CD4-positive, alpha-beta T cell treated with Interleukin-6 for 4 hours (primary cell): ENCODE data around the gene AUTS2.

Experiments used
- DNase-seq: peaks from one replicate; pipeline ENCODE4 v3.0.0-alpha.2; 2020; ENCODE audit warnings: mixed read lengths

The AUTS2 gene

DNA sequence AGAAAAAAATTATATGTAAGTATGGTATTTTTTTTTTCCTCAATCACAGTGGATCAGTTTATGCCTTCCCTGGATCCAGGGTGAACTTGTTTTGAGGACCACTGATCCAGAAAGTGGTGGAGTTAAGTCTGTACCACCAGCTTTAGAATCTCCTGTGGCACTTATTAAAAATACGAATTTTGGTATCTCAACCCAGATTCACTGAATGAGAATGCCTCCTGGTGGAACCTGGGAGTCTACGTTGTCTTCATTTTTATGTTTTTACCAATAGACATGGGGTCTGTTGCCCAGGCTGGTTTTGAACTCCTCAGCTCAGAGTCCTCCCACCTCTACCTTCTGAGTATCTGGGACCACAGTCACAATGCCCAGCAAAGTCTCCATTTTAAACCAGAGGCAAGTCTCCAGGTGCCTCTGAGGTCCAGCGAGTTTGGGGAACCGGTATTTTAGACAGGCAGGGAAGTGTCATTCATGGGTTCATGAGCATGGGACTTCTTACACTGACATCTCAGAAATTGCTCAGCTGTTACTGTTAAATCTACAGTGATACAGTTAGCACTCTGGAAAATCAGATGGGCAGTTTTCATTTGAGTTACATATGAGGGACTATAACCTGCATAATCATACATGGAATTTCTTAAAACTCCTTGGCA is 200.9 kb downstream of the AUTS2 start:
- no peak for DNase-seq

DNA sequence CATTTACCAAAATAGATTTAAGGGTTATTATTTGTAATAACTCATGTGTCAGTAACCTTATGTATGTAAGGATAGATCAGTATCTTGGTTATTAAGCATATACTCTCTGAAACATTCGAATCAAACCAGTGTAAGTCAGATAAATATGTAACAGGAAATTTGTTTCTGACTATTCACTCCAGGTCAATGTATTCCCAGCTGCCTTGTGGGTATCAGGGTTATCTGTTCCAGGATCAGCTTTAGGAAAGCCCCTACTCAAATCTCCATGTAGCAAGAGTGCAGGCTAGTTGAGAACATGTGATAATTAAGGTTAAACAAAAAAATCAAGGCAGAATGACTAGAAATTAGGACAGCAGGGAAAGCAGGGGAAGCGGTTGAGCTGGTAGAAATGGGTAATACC is 201.7 kb downstream of the AUTS2 start:
- DNase-seq: no peak

DNA sequence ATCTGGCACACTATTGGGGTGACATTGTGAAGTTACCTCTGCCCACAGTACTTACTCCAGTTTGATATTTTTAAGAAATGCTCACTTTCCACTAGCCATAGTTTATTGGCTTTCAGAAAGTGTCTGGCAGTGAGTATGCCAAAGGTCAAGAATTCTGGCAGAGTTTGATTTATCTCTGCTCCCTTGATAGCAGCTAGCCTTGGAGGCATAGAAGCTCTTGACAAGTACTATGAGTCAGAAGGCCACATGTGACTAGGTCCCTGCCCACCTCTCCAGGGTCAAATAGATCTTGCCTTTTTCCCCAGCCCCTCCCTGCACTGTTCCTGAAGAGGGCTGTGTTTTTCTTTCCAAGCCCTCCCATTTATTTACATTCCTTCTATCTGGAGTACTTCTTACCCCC is 202.2 kb downstream of the AUTS2 start:
- DNase-seq: no peak

DNA sequence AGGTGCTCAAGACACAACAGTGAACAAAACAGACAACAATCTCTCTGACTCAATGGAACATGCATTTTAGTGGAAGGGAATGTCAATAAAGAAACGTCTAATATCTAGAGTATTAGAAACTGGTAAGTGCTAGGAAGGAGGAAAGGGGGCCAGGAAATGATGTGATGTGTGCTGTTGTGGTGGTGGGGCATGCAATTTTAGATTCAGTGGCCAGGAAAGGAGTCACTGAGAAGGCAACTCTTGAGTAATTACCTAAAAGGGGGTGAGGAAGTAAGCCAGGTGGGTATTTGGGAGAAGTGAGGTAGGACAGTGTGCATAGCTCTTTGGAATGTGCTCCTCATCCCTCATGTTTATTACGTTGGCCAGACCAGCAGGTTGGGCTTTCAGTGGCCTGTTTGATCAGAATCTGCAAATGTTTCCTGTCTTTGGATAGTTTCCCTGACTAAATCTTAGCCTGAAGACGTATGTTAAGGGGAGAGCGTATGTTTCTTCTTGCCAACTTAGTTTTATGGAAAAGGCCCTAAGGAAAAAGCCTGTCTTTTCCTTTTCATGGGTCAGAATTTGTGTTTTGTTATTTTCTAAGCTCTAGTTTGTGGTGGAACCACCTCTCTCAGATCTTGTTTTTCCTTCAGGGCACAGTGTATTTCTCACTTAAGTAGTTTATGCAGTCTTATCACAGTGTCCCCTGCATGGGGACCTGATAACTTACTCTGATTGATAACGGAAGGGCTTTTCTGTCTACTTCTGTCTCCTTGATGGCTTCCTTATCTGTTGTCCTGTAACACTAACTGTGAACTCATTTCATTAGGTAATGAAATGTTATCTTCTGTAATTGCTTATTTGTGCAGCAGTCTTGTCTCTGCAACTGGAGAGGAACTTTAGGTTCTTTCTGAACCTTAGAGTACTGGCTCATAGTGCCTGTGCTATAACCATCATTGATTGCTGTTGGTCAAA is 203.7 kb downstream of the AUTS2 start:
- no peak for DNase-seq

DNA sequence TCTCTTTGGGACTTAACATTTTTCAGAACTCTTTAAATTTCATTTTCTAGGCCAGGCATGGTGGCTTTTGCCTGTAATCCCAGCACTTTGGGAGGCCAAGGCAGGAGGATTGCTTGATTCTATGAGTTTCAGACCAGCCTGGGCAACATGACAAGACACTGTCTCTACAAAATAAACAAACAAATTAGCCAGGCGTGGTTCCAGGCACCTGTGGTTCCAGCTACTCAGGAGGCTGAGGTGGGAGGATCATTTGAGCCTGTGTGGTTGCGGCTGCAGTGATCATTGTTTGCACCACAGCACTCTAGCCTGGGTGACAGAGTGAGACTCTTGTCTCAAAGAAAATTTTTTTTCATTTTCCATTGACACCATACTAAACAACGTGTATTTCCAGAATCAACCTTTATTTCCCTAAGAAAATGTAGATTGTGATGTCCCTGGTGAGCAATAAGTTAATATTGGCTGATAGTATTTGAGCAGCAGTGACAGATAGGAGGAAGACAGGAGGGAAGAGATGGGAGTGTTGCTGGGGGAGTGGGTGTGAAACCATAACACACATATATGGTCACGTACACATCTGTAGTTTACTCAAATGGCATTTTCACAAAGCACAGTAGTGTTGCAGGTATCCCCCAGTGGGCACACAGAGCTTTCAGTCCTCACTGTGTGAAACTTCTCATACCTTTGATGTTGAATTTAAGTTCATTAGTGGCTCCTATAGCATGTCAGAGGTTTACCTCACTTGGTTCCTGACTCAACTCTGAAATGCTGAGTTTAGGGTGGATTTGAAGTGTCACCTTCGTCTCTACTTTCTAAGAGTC is 205.6 kb downstream of the AUTS2 start:
- no peak for DNase-seq

DNA sequence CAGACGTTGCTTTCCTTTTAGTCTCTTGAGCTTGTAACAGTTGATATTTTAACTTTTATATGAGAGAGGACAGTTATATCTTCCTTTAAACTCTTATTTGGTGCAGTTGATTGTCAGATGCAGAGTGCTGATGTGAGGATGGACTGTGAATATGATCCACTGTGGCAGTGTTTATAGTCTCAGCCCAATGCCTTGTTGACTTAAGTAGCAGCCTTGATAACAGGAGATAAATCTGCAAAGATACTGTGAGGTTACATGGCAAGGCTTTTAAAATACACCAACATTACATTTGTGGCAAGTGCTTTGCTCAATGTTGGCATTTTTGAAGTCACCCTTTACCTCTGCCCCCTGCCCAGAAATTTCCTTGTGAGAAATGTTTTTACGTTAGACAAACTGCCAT is 206.7 kb downstream of the AUTS2 start:
- no peak for DNase-seq

DNA sequence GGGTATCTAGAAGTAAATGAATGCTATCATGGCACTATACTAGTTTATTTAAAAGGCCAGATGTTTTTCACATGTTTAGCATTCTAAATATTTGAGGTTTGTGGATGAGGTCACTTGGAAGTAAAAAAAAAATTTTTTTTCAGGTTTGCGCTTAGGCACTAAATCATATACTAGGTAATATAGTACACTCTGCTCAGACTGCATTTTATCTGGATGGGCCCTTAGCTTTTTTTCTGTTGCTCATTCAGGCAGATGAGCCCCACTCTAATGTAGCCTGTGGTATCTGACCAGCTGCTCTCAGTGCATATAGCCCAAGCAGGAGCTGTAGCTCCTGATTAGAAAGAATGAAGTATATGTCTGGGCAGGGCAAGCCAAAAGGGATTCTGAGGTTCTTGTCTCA is 210.1 kb downstream of the AUTS2 start:
- DNase-seq: no peak

DNA sequence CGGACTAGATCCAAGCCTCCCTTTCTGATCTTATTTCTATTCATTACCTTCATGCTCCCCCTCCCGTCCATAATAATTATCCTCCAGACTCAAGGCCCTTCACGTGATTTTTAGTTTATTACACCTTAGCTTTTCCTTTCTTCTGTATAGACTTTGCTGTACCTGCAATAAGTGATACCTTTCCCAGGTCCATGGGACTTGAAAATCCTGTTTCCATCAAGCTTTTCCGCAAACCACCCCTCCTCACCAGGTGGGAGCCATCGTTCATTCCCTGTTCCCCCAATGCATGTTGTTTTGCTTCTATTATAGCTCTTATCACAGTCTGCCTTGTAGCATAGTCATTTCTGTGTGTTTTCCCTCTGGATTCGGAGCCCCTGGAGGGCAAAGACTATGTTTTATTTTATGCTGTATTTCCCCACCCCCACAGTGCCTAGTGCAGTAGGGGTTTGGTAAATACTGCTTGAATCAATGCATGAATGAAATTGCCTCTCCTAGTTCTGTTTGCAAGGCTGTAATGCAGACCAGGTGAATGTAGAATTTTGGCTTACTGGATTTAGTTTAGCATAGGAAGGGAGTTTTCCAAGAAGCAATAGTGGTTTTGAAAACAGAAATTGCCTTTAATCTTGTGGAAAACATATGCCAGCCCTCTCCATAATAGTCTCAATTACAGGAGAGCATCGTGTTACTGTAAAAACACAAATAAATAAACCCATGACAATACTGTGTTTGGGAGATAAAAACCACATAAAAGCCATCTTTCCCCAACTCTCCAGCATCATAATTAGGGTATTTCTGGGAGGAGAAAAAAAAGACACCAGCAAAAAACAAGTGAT is 213.4 kb downstream of the AUTS2 start:
- no peak for DNase-seq

DNA sequence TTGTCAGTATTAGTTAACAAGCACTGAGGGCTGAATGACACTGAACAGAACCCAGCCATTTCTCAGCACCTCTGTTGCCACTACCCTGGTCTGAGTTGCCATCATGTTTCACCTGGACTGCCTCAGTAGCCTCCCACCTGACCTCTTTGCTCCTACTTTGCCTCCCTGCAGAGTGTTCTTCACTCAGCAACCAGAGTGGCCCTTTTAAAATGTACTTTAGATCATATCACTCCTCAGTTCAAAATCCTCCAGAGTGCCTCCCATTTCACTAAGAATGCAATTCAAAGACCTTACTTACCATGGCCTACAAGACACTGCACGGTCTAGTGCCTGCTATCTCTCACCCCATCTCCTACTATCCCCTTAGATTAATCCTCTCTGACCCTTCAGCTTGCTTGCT is 214.5 kb downstream of the AUTS2 start:
- no peak for DNase-seq

DNA sequence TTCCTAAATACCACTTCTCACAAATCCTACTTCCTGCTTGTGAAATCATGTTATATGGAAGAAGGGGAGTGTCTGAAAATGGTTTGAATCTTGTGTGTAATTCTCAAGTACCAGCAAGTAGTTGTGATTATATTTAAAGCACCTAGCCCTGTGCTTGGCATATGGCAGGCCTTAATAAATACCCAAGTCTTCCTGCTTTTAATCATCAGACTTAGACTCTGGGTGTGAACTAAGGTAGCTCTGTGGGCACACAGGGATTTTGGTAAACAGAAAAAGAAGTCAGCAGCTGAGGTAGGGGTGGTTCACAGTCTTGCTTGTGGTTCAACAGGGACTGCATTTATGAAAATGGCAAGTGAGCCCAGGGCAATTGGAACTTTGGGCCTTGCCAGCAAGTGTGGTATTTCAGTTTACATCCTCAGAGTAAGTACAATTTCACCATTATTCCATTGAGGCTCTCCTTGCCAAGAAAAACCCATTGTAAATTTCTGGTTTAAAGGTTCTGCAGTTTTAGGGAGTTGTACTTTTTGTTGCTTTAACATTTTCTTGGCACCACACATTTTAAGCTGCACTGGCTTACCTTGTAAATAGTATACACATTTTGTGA is 215.5 kb downstream of the AUTS2 start:
- DNase-seq: no peak

DNA sequence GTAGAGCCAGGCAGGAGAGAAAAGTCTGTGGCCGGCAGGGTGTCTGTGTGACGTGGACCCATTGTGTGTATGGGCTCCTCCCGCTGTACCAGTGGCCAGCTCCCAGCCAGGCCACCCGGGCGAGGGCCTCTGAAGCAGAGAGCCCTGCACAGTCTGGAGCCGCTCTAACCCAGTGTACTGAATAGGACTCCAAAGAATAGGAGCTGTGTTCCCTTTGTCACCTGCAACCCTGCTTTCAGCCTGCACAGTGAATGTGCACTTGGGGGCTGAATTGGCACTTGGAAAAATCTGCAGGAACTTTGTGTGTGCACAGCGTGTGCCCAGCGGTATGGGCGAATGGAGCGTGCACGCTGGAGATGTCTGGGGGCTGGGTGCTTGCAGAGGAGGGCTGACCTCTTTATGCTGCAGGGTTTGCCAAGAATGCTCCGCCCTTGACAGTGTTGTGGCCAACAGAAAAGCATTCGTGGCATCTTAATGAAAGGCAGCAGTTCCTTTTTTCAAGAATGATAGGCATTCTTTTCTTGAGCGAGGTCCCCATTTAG is 216.2 kb downstream of the AUTS2 start:
- DNase-seq: no peak

DNA sequence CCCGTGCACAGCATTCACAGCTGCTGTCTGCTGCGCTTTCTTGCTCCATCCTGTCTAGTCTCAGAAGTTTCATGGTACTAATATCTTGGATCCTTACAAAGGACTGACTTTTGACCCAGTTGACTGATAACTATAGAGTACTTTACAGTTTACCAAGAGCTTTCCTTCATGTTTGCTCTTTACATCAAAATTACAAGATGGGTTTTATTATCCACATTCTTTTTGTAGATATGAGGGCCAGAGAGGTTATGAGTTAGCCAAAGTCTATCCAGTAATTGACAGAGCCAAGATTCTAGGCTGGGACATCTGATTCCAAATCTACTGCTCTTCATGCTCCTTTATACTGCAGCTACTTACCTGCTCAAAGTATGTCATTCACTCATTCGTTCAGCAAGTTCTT is 218.2 kb downstream of the AUTS2 start:
- no peak for DNase-seq

DNA sequence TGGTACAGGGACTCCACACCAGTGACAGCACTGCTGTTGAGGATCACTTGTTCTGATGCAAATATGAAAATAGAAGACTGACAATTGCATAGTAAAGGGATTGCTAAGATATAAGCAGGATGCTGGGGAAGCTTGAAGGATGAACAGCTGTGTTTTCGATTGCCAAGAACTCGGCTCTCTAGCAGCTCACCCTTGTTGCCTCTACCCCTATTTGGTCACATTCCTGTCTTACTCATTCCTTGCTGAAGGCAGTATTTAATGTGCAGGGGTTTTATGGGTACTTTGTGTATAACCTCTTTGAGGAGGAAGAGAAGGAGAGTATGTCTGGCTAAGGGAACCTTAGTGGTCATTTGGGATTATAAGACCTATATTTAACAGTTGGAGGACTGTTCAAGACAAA is 218.8 kb downstream of the AUTS2 start:
- no peak for DNase-seq

DNA sequence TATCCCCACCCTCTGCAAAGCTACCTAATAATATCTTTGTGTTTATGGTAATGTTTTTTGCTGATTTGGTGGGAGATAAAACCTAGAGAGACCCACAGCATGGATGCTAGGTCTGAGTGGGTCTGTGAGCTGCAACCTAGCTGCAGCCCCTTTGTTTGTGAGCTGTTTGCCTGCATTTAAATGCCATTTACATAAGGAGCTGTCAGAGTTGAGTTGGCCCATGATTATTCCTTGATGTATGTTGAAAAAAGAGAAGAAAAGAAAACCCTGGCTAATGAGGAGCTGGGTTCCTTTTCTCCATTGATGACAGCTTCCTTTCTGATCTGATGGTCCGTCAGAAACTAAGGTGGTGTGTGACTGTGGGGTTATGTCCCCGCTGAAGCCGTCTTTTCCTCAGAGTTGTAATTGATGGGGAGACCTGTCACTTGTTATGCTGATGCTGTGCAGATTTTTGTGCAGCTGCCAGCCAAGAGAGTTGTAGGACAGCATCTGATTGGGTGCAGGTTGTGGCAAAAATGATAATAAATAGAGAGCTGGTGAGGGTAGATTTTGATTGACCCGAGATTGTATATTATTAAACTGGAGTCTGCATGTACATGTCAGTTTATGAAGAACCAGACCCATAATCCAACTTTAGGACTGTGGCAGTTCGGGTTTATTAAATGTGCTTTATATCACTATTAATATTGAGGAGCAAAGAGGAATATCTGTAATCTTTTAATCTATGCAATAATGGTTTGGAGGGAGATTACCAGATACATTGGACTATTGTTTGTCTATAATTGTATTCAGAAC is 219.8 kb downstream of the AUTS2 start:
- DNase-seq: no peak

DNA sequence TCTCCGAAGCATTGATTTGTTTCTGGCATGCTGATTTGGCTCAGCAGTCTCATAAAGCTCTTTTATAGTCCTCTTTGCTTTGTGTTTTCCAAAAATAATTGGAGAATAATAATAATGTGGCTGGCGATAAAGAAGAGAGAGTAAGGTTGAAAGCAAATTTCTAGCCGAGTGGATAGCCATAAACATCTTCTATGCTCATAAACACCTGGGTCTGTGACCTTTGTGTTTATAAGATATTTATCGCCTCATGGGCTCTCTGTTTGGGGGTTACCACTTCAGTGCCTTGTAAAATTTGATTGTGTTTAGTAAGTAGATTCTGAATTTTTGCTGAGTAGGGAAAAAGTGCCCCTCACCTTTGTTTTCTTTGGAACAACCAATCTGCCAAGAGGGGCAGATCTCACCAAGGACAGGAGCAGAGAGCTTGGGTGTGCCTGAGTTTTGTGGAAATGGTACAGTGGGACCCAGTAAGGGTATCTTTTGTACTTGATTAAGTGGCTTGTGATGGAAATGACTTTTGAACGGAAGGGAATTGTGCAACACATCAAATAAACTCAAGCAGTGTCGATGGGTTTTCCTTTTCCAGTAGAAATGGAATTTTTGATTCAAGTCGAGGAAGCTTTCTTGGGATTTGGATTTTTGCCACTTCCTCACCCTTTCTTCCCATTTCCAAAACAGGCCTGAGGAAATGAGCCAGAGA is 220.5 kb downstream of the AUTS2 start:
- DNase-seq: no peak

DNA sequence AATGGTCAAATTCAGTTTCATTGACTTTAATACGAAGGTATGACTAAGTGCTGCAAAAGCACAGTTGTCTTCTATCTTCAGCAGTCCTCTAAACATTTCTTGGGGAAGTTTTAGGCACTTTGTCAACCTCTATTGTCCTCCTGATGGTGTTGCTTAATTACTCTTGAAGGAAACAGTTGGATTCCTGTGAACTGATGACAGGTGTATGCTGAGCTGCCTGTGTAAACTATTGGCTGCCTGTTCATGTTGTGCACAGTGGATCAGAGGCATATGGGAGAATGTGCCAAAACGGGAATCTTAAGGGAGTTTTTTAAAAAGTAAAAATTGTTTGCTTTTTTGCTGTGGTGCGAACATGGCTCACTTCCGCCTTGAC is 221.0 kb downstream of the AUTS2 start:
- DNase-seq: no peak

DNA sequence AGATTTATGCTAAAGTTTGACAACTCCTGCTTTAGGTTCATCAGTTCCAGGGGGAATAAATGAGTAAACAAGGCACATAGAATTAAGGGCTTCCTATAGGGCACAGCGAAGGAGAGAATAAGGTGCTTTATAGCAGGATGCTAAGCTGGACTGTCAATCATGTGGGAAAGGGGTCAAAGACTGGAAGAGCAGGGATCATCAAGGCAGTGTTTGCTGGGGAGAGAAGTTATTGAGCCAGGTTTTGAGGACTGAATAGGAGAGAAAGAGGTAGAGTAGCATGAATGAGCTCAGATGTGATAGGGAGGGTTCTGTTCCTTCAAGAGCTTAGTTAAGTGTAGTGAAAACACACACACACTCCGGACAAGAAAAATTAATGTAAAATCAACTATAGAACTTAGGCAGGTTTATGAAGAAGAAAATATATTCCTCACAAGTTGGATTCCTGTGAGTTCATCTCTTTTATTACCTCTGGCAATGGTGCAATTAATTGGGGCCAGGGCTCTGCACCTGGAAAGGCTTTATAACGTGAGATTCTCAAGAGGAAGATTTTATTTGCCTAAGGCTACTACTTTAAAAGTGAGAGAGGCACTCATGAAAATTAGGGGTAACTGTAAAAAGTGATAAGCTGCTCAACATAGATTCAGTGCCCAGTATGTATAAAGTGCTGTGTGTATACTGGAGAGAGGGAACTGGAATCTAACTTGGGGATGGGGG is 222.4 kb downstream of the AUTS2 start:
- DNase-seq: no peak

DNA sequence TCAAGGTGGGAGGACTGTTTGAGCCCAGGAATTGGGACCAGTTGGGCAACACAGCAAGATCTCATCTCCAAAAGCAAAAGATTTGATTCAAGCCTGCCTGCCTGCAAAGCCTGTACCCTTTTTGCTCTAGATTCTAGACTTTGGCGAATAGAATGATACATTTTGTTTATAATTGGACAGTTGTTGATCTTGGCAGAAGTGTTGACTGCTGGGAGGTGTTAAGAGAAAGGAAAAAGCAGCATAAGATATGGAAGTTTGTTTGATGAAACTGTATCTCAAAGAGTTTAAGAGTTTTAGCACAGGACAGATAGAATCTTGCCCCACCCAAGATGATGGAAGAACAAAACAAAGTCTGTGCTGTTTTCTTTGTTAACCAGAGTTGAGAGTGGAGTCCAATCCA is 224.1 kb downstream of the AUTS2 start:
- no peak for DNase-seq

DNA sequence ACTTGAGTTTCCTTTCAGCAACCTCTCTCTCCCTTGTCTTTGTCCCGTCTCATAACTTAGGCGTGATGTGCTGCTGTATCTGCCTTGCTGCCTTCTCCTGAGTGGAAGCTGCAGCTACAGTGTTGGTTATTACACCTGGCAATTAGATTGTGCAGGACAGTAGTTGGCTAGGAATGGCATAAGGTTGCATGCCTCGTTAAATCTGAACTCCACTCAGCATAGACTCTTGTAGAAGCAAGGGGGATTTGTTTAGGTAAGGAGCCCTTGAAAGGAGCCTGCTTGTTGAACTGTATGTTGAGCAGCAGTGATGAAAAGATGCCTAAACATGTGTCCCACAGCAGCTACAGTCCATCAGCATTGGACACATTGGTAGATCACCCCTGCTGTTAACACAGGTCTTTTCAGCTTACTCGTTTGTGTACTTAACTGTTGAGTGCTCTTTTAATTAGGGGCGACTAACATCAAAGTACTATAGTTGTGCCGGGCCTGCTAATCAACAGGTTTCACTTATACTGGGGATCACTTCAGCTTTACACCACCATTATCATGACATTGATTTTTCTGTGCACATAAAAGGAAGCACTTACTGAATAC is 225.0 kb downstream of the AUTS2 start:
- no peak for DNase-seq
